ENCODE results near the gene SH3BGRL.

The SH3BGRL gene

GRCh38 chrX:81232218-81232617 lies 30.3 kb downstream of the SH3BGRL start:
- no peaks in the 10 kb centered on the region for H3K4me1 ChIP-seq (ENCODE audit: insufficient read depth, poor library complexity, severe bottlenecking)
- no peaks in the 10 kb centered on the region for H3K27me3 ChIP-seq (ENCODE audit: insufficient read depth, poor library complexity, severe bottlenecking)
- DNase-seq (ENCODE audit: low spot score) (no peak), ATAC-seq (ENCODE audit: low read depth) (no peak)
- no peak overlapping the region for H3K4me3 ChIP-seq (ENCODE audit: severe bottlenecking)
- H3K36me3 ChIP-seq (ENCODE audit: low read depth) = no peaks in the 10 kb centered on the region
- TF ChIP-seq, protein P1, sequence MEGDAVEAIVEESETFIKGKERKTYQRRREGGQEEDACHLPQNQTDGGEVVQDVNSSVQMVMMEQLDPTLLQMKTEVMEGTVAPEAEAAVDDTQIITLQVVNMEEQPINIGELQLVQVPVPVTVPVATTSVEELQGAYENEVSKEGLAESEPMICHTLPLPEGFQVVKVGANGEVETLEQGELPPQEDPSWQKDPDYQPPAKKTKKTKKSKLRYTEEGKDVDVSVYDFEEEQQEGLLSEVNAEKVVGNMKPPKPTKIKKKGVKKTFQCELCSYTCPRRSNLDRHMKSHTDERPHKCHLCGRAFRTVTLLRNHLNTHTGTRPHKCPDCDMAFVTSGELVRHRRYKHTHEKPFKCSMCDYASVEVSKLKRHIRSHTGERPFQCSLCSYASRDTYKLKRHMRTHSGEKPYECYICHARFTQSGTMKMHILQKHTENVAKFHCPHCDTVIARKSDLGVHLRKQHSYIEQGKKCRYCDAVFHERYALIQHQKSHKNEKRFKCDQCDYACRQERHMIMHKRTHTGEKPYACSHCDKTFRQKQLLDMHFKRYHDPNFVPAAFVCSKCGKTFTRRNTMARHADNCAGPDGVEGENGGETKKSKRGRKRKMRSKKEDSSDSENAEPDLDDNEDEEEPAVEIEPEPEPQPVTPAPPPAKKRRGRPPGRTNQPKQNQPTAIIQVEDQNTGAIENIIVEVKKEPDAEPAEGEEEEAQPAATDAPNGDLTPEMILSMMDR (IDR thresholded peaks at IDR 0.05; ENCODE audit: poor library complexity, severe bottlenecking) = no peak
- H3K9me3 ChIP-seq (ENCODE audit: severe bottlenecking) = no peaks in the 10 kb centered on the region
- no peak overlapping the region for H3K27ac ChIP-seq (ENCODE audit: poor library complexity, severe bottlenecking)

DNA sequence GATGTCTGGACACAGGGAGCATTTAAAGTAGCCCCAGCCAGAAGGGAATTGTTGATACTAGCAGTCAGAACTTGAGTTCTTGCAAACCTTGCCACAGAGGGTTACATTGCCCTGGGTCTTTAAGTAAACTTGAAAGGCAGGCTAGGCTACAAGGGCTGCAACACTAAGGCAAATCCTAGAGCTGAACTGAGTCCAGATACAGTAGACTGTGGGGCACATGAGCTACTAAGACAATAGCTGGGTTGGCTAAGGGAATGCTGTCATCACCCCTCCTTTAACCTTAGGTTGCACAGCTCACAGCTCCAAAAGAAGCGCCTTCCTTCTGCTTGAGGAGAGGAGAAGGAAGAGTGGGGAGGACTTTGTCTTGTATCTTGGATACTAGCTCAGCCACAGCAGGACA lies 35.6 kb downstream of the SH3BGRL start:
- Histone ChIP-seq H3K36me3 (ENCODE audit: low read depth) (no peaks in the 10 kb centered on the region), H3K27me3 (ENCODE audit: insufficient read depth, poor library complexity, severe bottlenecking) (no peaks in the 10 kb centered on the region), H3K27ac (ENCODE audit: poor library complexity, severe bottlenecking) (no peak overlapping the region), H3K4me1 (ENCODE audit: insufficient read depth, poor library complexity, severe bottlenecking) (no peaks in the 10 kb centered on the region), H3K9me3 (ENCODE audit: severe bottlenecking) (no peaks in the 10 kb centered on the region), H3K4me3 (ENCODE audit: severe bottlenecking) (no peak overlapping the region)
- ATAC-seq (ENCODE audit: low read depth) (no peak), DNase-seq (ENCODE audit: low spot score) (no peak)
- TF ChIP-seq, protein P1 (IDR thresholded peaks at IDR 0.05; ENCODE audit: poor library complexity, severe bottlenecking) = no peak

DNA sequence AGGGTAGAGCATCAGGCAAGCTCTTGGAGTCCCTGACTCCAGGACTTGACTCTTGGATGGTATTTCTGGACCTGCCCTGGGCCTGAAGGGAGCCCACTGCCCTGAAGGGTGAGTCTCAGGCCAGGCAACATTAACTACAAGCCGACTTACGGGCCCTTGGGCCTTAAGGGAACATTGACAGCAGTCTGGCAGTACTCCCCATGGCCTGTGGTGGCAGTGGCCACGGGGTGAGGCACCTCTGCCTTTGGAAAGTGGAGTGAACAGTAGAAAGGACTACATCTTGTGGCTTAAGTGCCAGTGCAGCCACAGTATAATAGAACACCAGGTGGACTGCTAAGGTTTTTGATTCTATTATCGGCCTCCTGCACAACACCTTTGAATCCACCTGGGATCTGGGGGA lies 36.3 kb downstream of the SH3BGRL start:
- Histone ChIP-seq H3K9me3 (ENCODE audit: severe bottlenecking) (no peaks in the 10 kb centered on the region), H3K4me1 (ENCODE audit: insufficient read depth, poor library complexity, severe bottlenecking) (no peaks in the 10 kb centered on the region), H3K27ac (ENCODE audit: poor library complexity, severe bottlenecking) (no peak overlapping the region), H3K27me3 (ENCODE audit: insufficient read depth, poor library complexity, severe bottlenecking) (no peaks in the 10 kb centered on the region), H3K36me3 (ENCODE audit: low read depth) (no peaks in the 10 kb centered on the region), H3K4me3 (ENCODE audit: severe bottlenecking) (no peak overlapping the region)
- no peak for DNase-seq (ENCODE audit: low spot score)
- no peak for ATAC-seq (ENCODE audit: low read depth)
- TF ChIP-seq, protein P1 (IDR thresholded peaks at IDR 0.05; ENCODE audit: poor library complexity, severe bottlenecking) = no peak

- TF ChIP-seq, protein P1 (IDR thresholded peaks at IDR 0.05; ENCODE audit: poor library complexity, severe bottlenecking) = no peak
- Histone ChIP-seq H3K27me3 (ENCODE audit: insufficient read depth, poor library complexity, severe bottlenecking) (no peaks in the 10 kb centered on the region), H3K4me1 (ENCODE audit: insufficient read depth, poor library complexity, severe bottlenecking) (no peaks in the 10 kb centered on the region), H3K36me3 (ENCODE audit: low read depth) (no peaks in the 10 kb centered on the region), H3K27ac (ENCODE audit: poor library complexity, severe bottlenecking) (no peak overlapping the region), H3K9me3 (ENCODE audit: severe bottlenecking) (no peaks in the 10 kb centered on the region), H3K4me3 (ENCODE audit: severe bottlenecking) (no peak overlapping the region)
- DNase-seq (ENCODE audit: low spot score) (no peak), ATAC-seq (ENCODE audit: low read depth) (no peak)
These were observed 38.9 kb downstream of the SH3BGRL start for GRCh38 chrX:81240701-81241331.

DNA sequence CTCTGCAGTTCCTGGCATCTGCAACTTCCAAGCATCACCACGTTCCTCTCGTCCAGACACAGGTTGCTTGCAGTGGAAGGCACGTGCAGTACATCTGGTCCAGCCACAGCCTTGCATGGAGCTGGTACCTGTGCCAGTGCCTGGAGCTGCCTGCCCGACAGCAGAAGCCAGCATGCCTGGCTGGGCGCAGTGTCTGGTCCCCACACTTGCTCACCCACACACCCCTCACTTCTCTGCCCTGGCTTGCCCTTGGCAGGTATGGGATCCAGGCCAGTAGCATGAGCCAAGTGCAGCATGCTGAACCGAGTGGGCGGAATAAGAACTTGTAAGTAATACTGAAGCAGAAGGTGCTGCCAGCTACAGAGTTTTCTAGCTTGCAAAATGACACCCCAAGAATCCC lies 39.9 kb downstream of the SH3BGRL start:
- Histone ChIP-seq H3K36me3 (ENCODE audit: low read depth) (no peaks in the 10 kb centered on the region), H3K27me3 (ENCODE audit: insufficient read depth, poor library complexity, severe bottlenecking) (no peaks in the 10 kb centered on the region), H3K4me1 (ENCODE audit: insufficient read depth, poor library complexity, severe bottlenecking) (no peaks in the 10 kb centered on the region), H3K27ac (ENCODE audit: poor library complexity, severe bottlenecking) (no peak overlapping the region), H3K9me3 (ENCODE audit: severe bottlenecking) (no peaks in the 10 kb centered on the region), H3K4me3 (ENCODE audit: severe bottlenecking) (no peak overlapping the region)
- ATAC-seq (ENCODE audit: low read depth) (no peak), DNase-seq (ENCODE audit: low spot score) (no peak)
- TF ChIP-seq, protein P1 (IDR thresholded peaks at IDR 0.05; ENCODE audit: poor library complexity, severe bottlenecking) = no peak
